ENCODE results near the gene PWWP2B. TPM values are rescaled to one million over a fixed set of nuclear protein-coding genes. Genes with fewer than 3 reads are reported as not detected.

Gene PWWP2B
- total RNA-seq, 2 experiments from 2014 or later = 2.9 to 3.1 TPM

DNA sequence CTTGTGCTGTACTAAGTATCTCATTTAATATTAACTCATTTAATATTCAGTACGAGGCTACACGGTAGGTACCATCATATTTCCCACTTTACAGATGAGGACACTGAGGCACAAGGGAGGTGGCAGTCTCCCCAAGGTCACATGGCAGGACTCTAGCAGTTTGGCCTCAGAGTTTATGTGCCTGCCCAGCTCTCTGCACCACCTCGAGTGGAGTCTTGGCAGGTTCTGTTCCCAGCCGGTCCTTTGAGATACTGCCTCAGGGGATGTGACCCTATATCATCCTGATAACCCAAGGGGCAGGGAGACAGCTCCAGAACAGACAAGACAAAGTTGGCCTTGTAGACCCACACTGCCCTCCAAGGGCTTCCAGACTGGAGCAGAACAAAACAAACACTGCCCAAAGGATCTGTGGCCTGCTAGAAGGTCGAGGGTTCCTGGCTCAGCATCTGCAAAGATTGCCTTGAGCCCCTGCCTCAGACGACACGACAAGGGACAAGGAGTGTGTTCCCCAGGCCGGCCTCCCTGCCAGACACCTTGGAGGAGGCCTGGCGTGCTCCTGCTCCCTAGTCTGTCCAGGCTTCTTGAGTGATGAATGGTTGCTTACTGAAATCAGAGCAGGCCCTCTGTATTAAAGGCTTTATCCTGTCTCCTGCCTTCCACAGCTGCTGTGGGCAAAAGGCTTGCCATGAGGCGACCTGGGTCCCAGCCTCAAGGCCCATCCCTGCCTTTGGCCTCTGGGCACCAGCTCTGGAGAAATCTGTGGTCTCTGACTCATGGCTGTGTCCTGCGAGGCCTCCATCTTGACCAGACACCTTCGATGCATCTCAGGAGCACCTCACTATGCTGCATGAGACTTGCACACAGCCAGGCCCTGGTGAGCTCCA, 3.9 kb upstream of the PWWP2B start:
- no peaks in the 10 kb centered on the region for H3K27me3 Mint-ChIP-seq
- DNase-seq = no peak
- H3K9me3 Mint-ChIP-seq = no peaks in the 10 kb centered on the region
- no peak overlapping the region for H3K4me3 Mint-ChIP-seq
- H3K27ac Mint-ChIP-seq = no peak overlapping the region
- H3K36me3 Mint-ChIP-seq = no peaks in the 10 kb centered on the region
- peaks cover 4% of the 10 kb centered on the region for H3K4me1 Mint-ChIP-seq

DNA sequence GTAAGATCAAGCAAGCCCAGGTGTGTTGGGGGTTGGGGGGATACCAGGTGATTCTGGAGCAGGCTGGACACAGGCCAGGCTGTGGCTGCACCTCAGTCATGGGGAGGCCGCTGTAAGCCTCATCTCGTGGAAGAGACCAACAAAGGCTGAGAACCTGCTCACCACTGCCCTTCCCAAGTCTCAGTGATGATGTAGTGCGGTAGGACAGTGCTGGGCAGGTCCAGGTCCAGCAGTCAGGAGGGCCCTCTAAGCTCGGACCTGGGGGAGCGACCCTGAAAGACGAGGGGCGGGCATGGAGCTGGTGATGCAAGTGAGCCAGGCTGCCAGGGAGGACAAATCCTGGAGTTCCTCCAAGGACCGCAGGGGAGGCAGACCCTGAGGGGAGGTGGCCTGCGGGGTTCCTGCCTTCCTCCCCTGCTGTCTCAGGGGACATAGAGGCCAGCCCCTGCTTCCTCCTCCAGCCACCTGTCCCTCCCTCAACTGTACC, 3.3 kb upstream of the PWWP2B start:
- H3K9me3 Mint-ChIP-seq = no peaks in the 10 kb centered on the region
- H3K4me3 Mint-ChIP-seq = no peak overlapping the region
- no peak overlapping the region for H3K27ac Mint-ChIP-seq
- H3K4me1 Mint-ChIP-seq = peaks cover 5% of the 10 kb centered on the region
- H3K27me3 Mint-ChIP-seq = no peaks in the 10 kb centered on the region
- H3K36me3 Mint-ChIP-seq = no peaks in the 10 kb centered on the region
- no peak for DNase-seq

DNA sequence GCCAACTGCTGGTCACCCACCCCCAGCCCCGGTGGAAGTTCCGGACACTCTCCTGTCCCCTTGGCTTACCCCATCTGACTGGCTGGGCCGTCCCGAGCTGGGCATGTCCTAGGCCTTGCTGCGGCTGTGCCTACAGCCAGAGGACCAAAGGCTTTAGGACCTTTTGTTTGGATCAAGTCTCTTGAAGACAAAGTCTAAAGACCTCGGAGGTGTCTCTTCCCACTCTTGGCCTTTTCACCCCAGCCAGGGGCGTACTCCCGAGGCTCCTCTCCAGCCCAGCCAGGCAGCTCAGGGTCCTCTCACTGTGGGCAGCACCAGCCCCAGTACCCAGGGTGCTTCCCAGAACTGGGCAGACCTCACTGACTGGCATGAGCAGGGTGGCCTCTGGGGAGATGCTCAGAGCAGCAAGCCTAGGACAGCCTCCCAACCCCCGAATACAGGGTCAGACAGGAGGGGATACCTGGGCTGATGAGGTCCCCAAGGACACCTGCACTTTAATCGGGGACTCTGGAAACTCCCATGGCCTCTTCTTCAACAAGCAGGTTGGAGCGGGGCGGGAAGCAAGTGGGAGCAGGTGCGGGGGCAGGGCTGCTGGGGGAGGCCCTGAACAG, 2.7 kb upstream of the PWWP2B start:
- Mint-ChIP-seq H3K4me3 (no peak overlapping the region), H3K27me3 (no peaks in the 10 kb centered on the region), H3K27ac (no peak overlapping the region), H3K9me3 (no peaks in the 10 kb centered on the region), H3K4me1 (peaks cover 5% of the 10 kb centered on the region), H3K36me3 (no peaks in the 10 kb centered on the region)
- no peak for DNase-seq

DNA sequence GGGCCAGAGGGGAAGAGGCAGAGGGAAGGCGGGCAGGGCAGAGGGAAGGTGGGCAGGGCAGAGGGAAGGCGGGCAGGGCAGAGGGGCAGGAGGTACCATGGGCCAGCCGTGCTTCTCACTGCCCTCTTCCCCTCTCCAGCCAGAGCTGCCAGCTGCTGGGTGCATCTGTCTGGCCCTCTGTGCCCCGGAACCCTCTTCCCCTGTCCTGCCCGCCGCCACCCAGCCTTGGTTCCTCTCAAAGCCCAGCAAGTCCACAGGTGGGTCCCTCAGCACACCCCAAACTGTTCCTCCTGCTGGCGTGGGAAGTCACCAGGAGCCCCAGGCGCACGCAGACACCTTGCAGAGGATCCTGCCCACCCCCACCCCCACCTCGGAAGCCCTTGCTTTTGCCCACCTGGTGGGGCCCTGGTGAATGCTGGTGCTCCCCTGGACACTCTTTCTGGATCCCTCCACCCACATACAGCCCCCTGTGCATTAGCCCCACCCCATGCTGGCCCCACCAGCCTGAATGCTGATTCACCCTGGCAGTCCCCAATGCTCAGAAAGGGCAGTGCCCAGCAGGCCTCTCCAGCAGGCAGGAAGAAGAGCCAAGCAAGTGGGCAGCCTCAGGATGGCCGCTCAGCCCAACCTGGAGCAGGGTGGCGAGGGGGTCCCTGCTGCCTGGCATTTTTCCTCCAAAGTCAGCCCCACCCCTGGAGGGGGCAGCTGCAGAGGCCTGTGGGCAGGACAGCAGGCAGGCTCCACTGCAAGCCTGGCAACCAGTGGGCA, 1.9 kb upstream of the PWWP2B start:
- no peaks in the 10 kb centered on the region for H3K9me3 Mint-ChIP-seq
- H3K36me3 Mint-ChIP-seq = no peaks in the 10 kb centered on the region
- H3K27ac Mint-ChIP-seq = no peak overlapping the region
- no peaks in the 10 kb centered on the region for H3K27me3 Mint-ChIP-seq
- H3K4me3 Mint-ChIP-seq = no peak overlapping the region
- H3K4me1 Mint-ChIP-seq = peaks cover 5% of the 10 kb centered on the region
- no peak for DNase-seq

DNA sequence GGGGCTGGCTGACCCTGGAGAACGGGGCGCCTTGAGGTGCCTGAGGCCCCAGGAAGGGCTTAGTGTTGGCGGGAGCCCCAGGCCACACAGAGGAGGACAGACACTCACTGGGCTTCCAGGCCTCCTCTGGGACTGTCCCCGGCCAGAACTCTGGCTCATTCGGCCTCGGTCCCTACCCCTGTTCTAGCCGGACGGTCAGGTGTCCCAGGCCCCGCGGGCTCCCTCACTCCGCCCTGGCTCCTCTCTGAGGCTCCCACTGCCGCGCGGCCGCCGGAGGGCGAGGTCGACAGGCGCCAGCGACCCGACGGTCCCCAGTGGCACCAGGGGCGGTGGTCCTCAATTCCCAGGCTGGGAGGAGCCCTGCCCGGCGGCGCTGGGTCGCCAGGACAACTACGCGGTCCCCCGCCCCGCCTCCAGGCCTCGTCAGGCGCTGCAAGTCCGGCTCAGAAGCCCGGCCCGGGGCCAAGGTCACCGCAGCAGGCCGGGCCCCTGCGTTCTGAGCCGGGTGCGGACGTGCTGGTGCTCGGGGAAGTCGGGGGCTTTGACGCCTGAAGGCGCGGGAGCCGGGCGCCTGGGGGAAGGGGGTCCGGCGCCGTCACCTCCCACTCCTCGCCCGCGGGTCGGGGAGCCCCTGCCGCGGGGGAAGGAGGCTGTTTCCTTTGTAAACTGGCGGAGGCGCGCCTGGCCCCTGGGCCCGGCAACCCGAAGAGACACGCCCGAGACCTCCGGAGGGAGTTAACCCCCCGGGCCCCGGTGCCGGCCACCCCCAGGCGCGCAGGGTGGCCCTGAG, 1.1 kb upstream of the PWWP2B start:
- H3K4me3 Mint-ChIP-seq = no peak overlapping the region
- H3K27ac Mint-ChIP-seq = no peak overlapping the region
- H3K36me3 Mint-ChIP-seq = no peaks in the 10 kb centered on the region
- H3K9me3 Mint-ChIP-seq = no peaks in the 10 kb centered on the region
- no peak for DNase-seq
- H3K4me1 Mint-ChIP-seq = peaks cover 5% of the 10 kb centered on the region
- H3K27me3 Mint-ChIP-seq = no peaks in the 10 kb centered on the region

DNA sequence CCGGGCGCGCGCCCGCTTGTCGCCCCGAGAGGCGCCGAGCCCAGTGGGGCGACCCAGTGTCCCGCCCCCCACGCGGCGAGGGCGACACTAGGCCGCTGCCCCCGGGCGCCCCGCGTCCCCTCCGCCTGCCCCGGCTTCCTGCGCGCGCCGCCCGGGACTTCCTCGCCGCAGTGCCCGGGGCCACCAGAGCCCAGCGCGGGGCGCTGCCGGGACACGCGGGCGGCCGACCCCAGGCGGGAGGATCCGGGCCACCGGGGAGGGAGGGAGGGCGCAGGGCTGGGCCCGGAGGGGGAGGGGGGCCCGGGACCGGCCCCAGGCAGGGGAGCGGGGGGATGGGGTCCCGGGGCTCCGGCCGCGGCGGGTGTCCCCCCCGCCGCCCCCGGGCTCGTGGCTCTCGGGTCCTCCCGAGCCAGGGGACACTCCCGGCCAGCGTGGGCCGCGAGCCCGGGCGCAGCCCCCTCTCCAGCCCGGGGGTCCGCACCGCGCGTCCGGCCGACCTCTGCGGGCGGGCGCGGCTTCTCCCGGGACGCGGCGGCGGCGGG, 435 bp upstream of the PWWP2B start:
- Mint-ChIP-seq H3K27me3 (no peaks in the 10 kb centered on the region), H3K27ac (no peak overlapping the region), H3K36me3 (no peaks in the 10 kb centered on the region), H3K9me3 (no peaks in the 10 kb centered on the region), H3K4me3 (no peak overlapping the region), H3K4me1 (peaks cover 5% of the 10 kb centered on the region)
- peak; percentile 74 for DNase-seq

DNA sequence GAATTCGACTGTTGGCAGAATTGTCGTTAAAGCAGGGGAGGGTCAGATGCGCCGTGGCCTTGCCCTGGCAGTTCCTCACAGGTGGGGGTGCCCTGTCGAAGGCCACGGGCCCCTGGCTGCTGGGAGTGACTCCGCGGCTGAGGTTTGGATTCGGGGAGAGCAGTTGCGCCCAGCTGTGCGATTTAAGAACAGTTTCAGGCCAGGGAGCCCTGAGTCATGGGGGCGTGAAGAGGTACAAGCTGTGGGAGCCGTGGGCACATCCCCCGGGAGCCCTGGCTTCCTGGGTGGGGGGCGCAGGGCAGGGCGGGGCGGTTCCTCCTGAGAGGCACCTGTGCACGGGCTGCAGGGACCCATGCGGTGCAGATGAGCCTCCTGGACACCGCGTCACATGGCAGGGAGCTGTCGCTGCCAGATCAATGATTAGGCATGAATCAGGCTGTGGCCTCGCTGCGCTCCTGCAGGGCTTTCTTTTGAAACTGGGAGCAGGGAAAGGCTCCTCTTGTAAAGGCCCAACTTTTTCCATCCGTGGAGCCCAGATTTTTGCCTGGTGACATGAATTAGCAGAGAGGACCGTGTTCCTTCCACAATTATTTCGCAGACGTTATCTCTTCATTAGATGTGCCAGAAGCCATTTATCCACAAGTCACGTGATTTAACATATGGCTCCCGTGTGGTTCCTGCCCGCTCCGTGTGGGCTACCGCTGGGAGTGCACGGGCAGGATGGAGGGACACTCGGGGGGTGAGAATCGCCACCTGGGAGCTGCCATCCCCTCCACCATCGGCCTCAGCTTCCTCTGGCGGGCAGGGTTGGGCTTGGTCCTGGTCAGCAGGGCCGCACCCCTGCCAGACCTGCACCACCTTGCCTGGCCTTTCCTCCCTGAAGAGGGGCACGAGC, 918 bp downstream of the PWWP2B start:
- no peaks in the 10 kb centered on the region for H3K36me3 Mint-ChIP-seq
- H3K4me3 Mint-ChIP-seq = peak overlapping the region; percentile 81
- H3K27me3 Mint-ChIP-seq = no peaks in the 10 kb centered on the region
- H3K27ac Mint-ChIP-seq = peak overlapping the region; percentile 79
- DNase-seq = peak; percentile 45
- H3K4me1 Mint-ChIP-seq = peaks cover 5% of the 10 kb centered on the region
- no peaks in the 10 kb centered on the region for H3K9me3 Mint-ChIP-seq

DNA sequence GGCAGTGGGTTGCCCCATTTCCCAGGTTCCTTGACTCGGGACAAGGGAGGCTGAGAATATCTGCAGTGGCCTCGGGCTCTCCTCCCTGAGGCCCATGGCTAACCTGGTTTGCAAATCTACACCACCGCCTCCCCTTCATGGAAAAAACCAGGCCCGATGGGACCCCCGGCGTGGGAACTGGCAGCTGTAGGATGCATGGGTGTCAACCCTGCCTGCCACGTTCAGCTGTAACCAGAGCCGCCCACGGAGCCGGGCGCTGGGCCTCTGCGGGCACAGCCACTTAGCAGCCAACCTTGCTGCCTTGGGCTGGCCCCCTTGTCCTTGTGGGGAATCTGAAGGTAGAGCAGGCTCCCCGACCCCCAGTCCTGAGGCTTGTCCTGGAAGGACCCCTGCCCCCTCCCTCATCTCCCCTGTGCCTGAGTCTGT, 1.6 kb downstream of the PWWP2B start:
- Mint-ChIP-seq H3K27ac (no peak overlapping the region), H3K36me3 (no peaks in the 10 kb centered on the region), H3K9me3 (no peaks in the 10 kb centered on the region), H3K4me1 (peaks cover 5% of the 10 kb centered on the region), H3K27me3 (no peaks in the 10 kb centered on the region), H3K4me3 (no peak overlapping the region)
- DNase-seq = no peak

DNA sequence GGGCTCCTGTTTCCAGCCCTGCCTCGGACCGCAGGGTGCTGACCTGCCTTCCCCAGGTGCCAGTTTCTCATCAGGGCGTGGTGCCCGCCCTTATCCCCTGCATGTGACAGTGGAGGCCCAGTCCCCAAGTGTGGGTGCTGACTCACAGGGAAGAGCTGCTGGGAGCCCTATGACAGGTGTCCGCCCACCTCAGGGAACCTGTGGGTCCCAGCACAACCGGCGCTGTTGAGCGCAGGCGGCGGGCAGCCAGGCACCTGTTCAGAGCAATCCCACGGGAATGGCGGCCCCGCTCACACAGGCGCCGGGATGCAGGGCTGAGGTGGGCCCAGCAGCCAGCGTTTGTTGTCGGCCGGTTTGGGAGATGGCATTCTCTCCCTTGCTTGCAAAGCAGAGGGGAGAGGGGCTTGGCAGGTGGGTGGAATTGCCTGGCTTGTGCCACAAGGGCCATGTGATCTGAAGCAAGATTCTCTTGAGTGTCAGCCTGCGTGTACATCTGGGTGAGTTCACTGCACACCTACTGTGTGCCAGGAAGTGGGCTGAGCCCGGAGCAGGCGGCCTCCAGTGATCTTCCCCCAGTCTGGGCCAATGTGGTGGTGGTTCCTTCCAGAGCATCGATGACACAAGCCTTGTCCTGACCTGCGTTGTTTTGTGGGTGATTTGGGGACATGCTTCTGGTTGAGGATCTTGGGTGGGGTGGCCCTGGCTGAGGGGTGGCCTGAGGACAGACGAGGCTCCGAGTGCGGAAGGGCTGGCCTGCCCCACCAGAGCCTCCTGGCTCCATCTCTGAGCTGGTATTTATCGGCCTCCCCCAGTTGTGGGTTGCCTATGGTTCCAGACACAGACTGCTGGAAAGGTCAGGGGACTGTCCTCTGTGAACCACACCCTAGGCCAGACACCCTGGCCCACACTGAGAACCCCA, 2.4 kb downstream of the PWWP2B start:
- H3K27me3 Mint-ChIP-seq = no peaks in the 10 kb centered on the region
- no peaks in the 10 kb centered on the region for H3K9me3 Mint-ChIP-seq
- DNase-seq = no peak
- no peak overlapping the region for H3K4me3 Mint-ChIP-seq
- H3K4me1 Mint-ChIP-seq = peaks cover 5% of the 10 kb centered on the region
- no peak overlapping the region for H3K27ac Mint-ChIP-seq
- H3K36me3 Mint-ChIP-seq = no peaks in the 10 kb centered on the region

DNA sequence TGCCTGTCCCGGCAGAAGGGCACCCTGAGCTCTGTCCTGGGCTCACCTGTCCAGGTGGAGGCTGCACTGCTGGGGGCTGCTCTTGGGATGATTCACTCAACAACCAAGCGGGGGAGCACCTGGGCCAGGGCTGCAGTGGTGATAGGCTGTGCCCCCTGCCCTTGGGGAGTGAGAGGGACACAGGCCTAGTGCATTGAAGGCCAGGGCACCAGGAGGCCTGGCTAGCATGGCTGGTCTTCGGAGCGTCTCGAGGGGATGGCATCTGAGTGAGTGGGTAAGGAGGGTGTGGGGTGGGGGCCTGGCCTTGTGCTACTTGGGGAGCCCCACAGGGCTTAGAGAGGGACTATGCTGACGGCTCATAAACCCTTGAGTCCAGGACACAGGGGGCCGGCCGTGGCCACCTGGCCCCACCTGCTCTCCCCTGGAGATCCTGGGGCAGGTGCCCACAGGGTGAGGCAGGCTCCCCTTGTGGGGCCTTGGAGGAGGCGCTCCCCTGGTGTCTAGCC, 3.1 kb downstream of the PWWP2B start:
- H3K9me3 Mint-ChIP-seq = no peaks in the 10 kb centered on the region
- no peak overlapping the region for H3K27ac Mint-ChIP-seq
- no peak for DNase-seq

DNA sequence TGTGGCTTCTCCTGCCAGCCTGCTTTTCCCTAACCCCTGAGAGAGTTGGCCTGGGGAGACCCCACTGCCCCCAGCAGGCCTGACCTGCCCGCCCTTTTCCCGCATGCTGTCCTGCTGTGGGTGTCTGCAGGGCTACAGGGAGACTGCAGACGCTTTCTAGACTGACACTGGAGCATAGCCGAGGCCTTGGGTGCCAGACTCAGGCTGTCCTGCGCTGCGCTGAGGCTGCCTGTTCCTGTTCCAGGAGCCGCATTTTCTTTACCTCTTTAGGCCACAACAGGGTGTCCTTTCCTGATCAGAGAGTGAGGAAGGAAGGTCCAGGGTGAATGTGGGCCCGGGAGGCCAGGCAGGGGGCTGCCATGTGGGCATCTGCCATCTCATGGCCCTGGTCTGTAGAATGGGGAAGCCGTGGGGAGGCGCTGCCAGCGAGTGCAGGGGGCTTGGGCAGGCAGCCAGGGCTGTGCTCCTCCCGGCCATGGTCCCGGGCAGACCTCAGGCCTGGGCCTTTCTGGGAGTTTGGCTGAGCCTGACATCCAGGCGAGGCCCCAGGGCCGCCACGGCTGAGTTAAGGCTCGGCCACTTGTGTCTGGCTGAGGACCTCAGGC, 3.6 kb downstream of the PWWP2B start:
- Mint-ChIP-seq H3K27me3 (no peaks in the 10 kb centered on the region), H3K4me3 (no peak overlapping the region), H3K27ac (no peak overlapping the region), H3K9me3 (no peaks in the 10 kb centered on the region), H3K36me3 (no peaks in the 10 kb centered on the region), H3K4me1 (peaks cover 5% of the 10 kb centered on the region)
- DNase-seq = no peak

More for the DNA sequence above, 3.1 kb downstream of the PWWP2B start:
- H3K4me3 Mint-ChIP-seq = no peak overlapping the region
- peaks cover 5% of the 10 kb centered on the region for H3K4me1 Mint-ChIP-seq
- no peaks in the 10 kb centered on the region for H3K36me3 Mint-ChIP-seq
- H3K27me3 Mint-ChIP-seq = no peaks in the 10 kb centered on the region

DNA sequence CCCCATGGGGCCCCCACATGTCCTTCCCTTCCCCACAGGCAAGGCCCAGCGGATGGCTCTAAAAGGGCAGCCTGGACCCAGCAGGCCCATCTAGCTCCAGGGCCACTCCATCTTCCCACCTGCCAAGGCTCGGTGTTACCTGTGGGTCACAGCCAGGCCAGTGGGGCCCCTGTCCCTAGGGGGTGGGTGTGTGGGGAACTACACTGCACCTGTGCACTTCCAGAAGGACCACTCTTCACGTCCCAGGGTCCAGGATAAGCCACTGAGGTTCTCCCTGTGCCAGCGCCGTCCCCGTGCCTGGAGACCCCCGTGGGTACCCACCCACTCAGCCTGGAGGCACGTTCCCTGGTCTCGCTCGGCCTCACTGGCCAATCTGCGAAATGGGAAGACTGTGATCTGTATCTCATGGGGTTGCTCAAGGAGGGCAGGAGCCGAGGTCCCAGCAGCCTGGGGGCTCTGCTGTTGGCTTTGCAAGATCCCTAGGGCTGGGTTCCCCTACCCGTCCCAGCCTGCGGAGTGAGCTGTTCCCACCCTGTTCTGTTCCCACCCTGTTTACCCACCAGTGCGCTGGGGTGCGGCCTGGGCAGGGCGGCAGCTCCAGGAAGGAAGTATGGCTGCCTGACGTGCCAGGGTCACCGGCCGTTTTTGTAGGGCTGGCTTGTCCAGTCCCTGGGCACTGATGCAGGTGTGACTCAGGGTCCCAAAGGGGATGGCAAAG, 4.6 kb downstream of the PWWP2B start:
- no peak overlapping the region for H3K4me3 Mint-ChIP-seq
- no peak for DNase-seq
- no peaks in the 10 kb centered on the region for H3K27me3 Mint-ChIP-seq
- no peaks in the 10 kb centered on the region for H3K36me3 Mint-ChIP-seq
- no peak overlapping the region for H3K27ac Mint-ChIP-seq
- peaks cover 5% of the 10 kb centered on the region for H3K4me1 Mint-ChIP-seq
- H3K9me3 Mint-ChIP-seq = no peaks in the 10 kb centered on the region

Measured in activated naive CD8-positive, alpha-beta T cell treated with anti-CD3 and anti-CD28 coated beads for 36 hours (primary cell).